Common myeloid progenitor, CD34-positive (primary cell): ENCODE results near the gene YIF1A.

ENCODE experiments used
- CTCF ChIA-PET: fragments of 350-600 bp; sonication (Branson Sonifier 250); formaldehyde crosslinking; loops from one replicate; lab custom pipeline; 2021; ENCODE audit warnings: antibody characterized with exemption; lab: Charles Lee
- POLR2A ChIA-PET: fragments of 350-600 bp; sonication (Branson Sonifier 250); formaldehyde crosslinking; loops from one replicate; lab custom pipeline; 2021; ENCODE audit warnings: antibody characterized with exemption; lab: Charles Lee
- DNase-seq, 3 donors: peaks; one replicate each; pipeline versions ENCODE4 v3.0.0 to v3.0.0-alpha.2; 2013
- H3K27ac ChIP-seq, 2 experiments: 1 replicate in 1 of 2; 2 replicates in 1 of 2; pipeline ENCODE4 v1.7.0; 2013; ENCODE audit warnings: inconsistent platforms in 2 of 2, low read length in 2 of 2, mild to moderate bottlenecking in 2 of 2, low read depth in 1 of 2, moderate library complexity in 1 of 2; ENCODE audit not compliant: severe bottlenecking in 2 of 2, insufficient read depth in 1 of 2, poor library complexity in 1 of 2
- H3K27me3 ChIP-seq, 5 experiments: replicated peaks in 2 of 5; 1 replicate in 3 of 5; 2 replicates in 2 of 5; pipeline versions ENCODE4 v1.6.1 to v1.7.0; 2013; ENCODE audit warnings: low read length in 4 of 5, mild to moderate bottlenecking in 2 of 5, moderate library complexity in 2 of 5, inconsistent platforms in 1 of 5; ENCODE audit not compliant: insufficient read depth in 5 of 5, control insufficient read depth in 4 of 5
- H3K36me3 ChIP-seq, 4 experiments: 1 replicate in 2 of 4; 2 replicates in 2 of 4; pipeline versions ENCODE4 v1.6.1 to v1.7.0; 2013; ENCODE audit warnings: low read length in 3 of 4, control low read depth in 1 of 4, mild to moderate bottlenecking in 1 of 4; ENCODE audit not compliant: control insufficient read depth in 4 of 4, insufficient read depth in 4 of 4
- H3K4me1 ChIP-seq, 4 experiments: 1 replicate in 3 of 4; 2 replicates in 1 of 4; pipeline versions ENCODE4 v1.6.1 to v1.7.1; 2013; ENCODE audit warnings: low read length in 3 of 4, mild to moderate bottlenecking in 3 of 4, control low read depth in 1 of 4, inconsistent platforms in 1 of 4, moderate library complexity in 1 of 4; ENCODE audit not compliant: control insufficient read depth in 4 of 4, insufficient read depth in 4 of 4; ENCODE audit errors: control extremely low read depth in 1 of 4
- H3K4me3 ChIP-seq, 7 experiments: 1 replicate in 4 of 7; 2 replicates in 3 of 7; pipeline versions ENCODE4 v1.5.1 to v1.7.0; 2013; ENCODE audit warnings: mild to moderate bottlenecking in 7 of 7, low read length in 6 of 7, moderate library complexity in 6 of 7, inconsistent platforms in 2 of 7, low read depth in 2 of 7, control low read depth in 1 of 7; ENCODE audit not compliant: insufficient read depth in 4 of 7, control insufficient read depth in 1 of 7; ENCODE audit errors: extremely low read depth in 1 of 7
- H3K9me3 ChIP-seq, 5 experiments: 1 replicate in 4 of 5; 2 replicates in 1 of 5; pipeline versions ENCODE4 v1.6.1 to v1.7.1; 2013; ENCODE audit warnings: low read length in 4 of 5, mild to moderate bottlenecking in 2 of 5, inconsistent platforms in 1 of 5, low read depth in 1 of 5, moderate library complexity in 1 of 5; ENCODE audit not compliant: control insufficient read depth in 4 of 5, insufficient read depth in 2 of 5; ENCODE audit errors: control extremely low read depth in 1 of 5
- WGBS: methylation state at CpG from one replicate; pipeline ENCODE4 v1.1.5; 2013; ENCODE audit not compliant: insufficient coverage; 5-methylcytosine and 5-hydroxymethylcytosine counted together

The YIF1A gene

DNA sequence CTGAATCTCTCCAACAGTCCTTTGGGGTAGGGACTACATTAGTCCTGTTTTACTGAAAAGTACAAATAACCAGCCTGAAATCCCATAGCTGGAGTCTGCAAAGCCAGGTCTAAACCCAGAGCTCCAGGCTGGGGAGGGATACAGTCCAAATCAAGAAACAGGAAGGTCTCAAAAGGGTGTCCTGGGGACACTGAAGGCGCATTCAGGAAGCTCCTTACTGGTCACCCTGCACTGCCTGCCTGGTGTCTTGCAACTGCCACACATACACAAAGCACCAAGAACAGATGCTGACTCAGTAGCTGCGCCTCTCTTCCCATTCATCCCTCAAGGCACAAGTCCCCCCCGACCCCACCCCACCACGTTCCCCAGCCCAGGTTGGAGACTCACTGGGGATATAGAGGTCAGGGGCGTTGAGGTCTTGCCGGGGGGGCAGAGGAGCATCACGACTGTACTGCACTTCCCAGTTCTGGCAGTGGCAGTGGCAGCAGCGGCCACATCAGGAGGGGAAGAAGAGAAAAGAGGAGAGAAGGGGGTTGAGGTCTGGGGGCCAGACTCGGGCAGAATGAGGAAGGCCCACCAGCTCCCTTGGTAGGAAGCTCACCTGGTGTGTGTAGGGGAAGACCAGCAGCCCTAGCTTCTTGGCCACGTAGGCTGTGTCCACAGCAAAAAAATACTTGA is 1.6 kb downstream of the YIF1A start:
- ChIA-PET POLR2A (interaction anchor here (0.6 kb wide), 2 partner anchors 118 to 180 kb away, joined by 3 to 4 read pairs; no protein-coding TSS in a partner anchor), CTCF (interaction anchor here (1.2 to 11.6 kb wide), 7 partner anchors 16 to 87 kb away, joined by 3 to 100 read pairs (median 7); partner anchors contain the start of gene RIN1)
- WGBS: 65% methylated on average over 5 of the region's 10 CpGs
- no peak for DNase-seq
- Histone ChIP-seq H3K27ac (no peak overlapping the region), H3K27me3 (peaks cover 0 to 23% (median 10%) of the 10 kb centered on the region in 5 experiments), H3K4me1 (peaks cover 0 to 42% (median 36%) of the 10 kb centered on the region in 4 experiments), H3K36me3 (peaks cover 0 to 8% (median 2%) of the 10 kb centered on the region in 4 experiments), H3K4me3 (peak overlapping the region in 3 of 7 experiments; percentile 81 to 93 (median 90)), H3K9me3 (no peaks in the 10 kb centered on the region)

DNA sequence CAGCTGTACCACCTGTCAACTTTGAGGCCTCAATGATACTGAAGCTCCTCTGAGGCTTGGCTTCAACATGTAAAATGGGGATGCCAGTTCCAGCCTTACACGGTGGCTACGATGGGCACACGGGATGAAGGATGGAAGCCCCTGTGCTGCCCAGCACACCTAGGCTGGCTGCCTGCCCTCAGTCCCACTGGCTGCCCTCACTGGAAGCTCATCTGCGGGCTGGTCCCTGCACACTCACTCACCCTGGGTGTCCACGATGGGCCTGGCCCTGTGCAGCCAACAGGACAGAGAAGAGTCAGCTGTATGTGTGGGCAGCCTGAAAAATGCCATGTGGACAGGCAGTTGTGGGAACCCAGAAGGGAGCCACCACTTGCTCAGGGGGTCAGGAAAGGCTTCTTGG is 2.2 kb downstream of the YIF1A start:
- H3K9me3 ChIP-seq: no peaks in the 10 kb centered on the region
- peaks cover 0 to 40% (median 36%) of the 10 kb centered on the region in 4 experiments for H3K4me1 ChIP-seq
- peaks cover 0 to 8% (median 2%) of the 10 kb centered on the region in 4 experiments for H3K36me3 ChIP-seq
- CTCF ChIA-PET: interaction anchor here (0.6 to 11.6 kb wide), 5 partner anchors 16 to 64 kb away, joined by 3 to 100 read pairs (median 14); no protein-coding TSS in a partner anchor
- H3K4me3 ChIP-seq: no peak overlapping the region
- 99% methylated on average over 5 of the region's 5 CpGs for WGBS
- H3K27ac ChIP-seq: no peak overlapping the region
- H3K27me3 ChIP-seq: peaks cover 0 to 17% (median 10%) of the 10 kb centered on the region in 5 experiments
- POLR2A ChIA-PET: interaction anchor here (0.6 to 0.7 kb wide), 3 partner anchors 27 to 181 kb away, joined by 3 to 7 read pairs (median 4); no protein-coding TSS in a partner anchor
- no peak for DNase-seq

DNA sequence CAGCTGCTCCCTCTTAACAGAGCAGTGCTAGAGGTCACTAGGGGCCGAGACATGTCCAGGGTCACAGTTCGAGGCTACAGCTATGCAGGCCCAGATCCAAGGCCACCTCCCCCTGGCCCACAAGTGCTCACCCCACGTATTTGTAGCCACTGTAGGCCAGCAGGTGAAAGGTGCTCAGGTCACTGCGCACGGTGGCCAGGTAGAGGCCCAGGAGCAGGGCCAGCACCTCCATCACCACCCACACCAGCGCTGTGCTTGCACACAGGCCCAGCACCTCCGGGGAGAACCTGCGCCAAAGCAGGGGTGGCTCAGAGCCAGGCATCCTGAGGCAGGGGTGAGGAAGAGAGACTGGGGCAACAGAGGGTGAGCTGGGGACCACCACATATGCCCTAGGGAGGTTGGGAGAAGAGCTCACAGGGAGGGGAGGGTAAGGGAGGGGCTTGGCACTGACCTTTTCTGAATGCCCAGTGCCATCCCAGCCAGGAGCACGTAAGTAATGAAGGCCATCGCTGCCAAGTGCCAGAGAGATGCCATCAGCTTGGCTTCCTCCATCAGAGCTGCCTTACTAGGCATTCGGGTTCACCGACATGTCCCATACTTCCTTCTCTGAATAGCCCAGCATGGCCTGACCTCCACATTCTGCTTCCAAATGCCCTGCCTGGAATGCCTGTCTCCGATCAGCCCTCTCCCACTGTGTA is 3.5 kb downstream of the YIF1A start:
- Histone ChIP-seq H3K27ac (no peak overlapping the region), H3K4me1 (peaks cover 0 to 39% (median 37%) of the 10 kb centered on the region in 4 experiments), H3K4me3 (no peak overlapping the region), H3K27me3 (peaks cover 0 to 6% (median under 1%) of the 10 kb centered on the region in 5 experiments), H3K36me3 (peaks cover 0 to 8% (median 2%) of the 10 kb centered on the region in 4 experiments), H3K9me3 (no peaks in the 10 kb centered on the region)
- POLR2A ChIA-PET: interaction anchor here (0.7 kb wide), 1 partner anchor 31 kb away, joined by 3 read pairs; no protein-coding TSS in a partner anchor
- DNase-seq: no peak
- CTCF ChIA-PET: interaction anchor here (1.1 to 11.6 kb wide), 5 partner anchors 14 to 63 kb away, joined by 3 to 100 read pairs (median 14); no protein-coding TSS in a partner anchor
- 97% methylated on average over 10 of the region's 13 CpGs for whole genome bisulfite sequencing

DNA sequence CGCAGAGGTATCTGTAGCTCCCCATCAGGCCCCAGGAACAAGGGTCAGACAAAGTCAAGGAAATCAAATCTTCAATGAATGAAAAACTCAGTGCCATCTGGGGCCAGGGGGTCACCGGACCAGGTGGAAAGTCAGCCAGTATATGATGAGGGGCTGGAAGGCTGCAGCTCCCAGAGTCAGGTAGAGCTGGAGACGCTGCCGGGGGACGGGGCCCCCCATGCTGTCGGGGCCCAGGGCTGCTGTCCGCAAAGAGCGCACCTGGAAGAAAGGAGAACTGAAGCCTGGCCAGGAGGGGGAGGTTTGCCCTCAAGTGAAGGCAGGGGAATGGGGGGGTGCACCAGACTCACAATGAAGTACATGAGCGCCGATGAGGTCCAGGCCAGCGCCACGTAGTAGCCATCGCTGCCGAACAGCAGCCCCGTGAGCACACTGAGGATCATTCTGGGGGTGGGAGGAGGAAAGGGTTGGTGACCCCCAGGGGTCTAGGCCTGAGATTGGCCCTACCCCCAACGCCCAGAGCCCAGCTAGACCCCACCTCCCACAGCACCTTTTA is 4.3 kb downstream of the YIF1A start:
- POLR2A ChIA-PET: no interaction called here
- peaks cover 0 to 8% (median 2%) of the 10 kb centered on the region in 4 experiments for H3K36me3 ChIP-seq
- H3K9me3 ChIP-seq: no peaks in the 10 kb centered on the region
- DNase-seq: no peak
- no peak overlapping the region for H3K4me3 ChIP-seq
- H3K4me1 ChIP-seq: peaks cover 0 to 33% (median 31%) of the 10 kb centered on the region in 4 experiments
- H3K27me3 ChIP-seq: peaks cover 0 to 8% (median 5%) of the 10 kb centered on the region in 5 experiments
- 94% methylated on average over 12 of the region's 16 CpGs for WGBS
- H3K27ac ChIP-seq: no peak overlapping the region
- CTCF ChIA-PET: interaction anchor here (11.6 kb wide), 1 partner anchor 62 kb away, joined by 100 read pairs; no protein-coding TSS in a partner anchor

DNA sequence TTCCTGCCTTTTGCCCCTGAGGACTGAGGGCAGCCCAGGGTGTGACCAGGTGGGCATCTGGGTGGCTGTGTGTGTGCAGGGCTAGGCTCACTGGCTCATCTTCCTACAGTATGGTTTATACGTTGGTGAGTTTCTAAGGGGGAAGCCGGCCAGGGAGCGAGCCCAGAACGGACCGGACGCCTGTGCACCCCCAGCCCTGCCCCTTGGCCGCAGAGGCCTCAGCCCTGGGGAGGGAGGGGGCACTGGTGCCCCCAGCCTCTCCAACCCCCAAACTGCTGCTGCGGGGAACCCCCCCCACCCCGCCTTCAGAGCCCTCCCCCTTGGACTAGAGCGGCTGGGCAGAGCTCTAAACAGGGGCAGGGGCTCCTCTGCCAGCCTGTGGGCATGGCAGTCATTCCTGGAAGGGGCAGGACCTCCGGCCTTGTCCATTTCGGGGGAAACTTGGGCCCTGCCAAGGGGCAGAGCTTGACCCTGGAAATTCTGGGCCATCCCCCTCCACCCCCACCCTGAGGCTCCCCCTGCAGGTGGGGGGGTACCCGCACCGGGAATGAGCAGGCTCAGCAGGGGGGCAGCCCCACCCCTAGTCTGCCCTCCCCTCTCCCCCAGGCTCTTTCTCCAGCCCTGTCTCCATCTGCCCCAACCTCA is 5.4 kb downstream of the YIF1A start:
- Histone ChIP-seq H3K4me1 (peaks cover 0 to 33% (median 26%) of the 10 kb centered on the region in 4 experiments), H3K27me3 (peaks cover 0 to 16% (median 14%) of the 10 kb centered on the region in 5 experiments), H3K4me3 (no peak overlapping the region), H3K36me3 (peaks cover 0 to 8% (median 2%) of the 10 kb centered on the region in 4 experiments), H3K9me3 (no peaks in the 10 kb centered on the region), H3K27ac (no peak overlapping the region)
- ChIA-PET CTCF (interaction anchor here (0.7 to 11.6 kb wide), 8 partner anchors 15 to 61 kb away, joined by 3 to 100 read pairs (median 4); partner anchors contain the start of gene RAB1B), POLR2A (interaction anchor here (0.6 kb wide), 1 partner anchor 82 kb away, joined by 5 read pairs; no protein-coding TSS in a partner anchor)
- WGBS: 94% methylated on average over 7 of the region's 14 CpGs
- no peak for DNase-seq
